GM18519 (cell line): ENCODE data around the gene NKRF.

Source experiments
- ATAC-seq: cut with Tn5 transposase; IDR thresholded peaks from one replicate; pipeline ENCODE4 v1.9.1; 2021; ENCODE audit warnings: mild to moderate bottlenecking, moderate library complexity; ENCODE audit not compliant: unreplicated experiment, low FRiP score

NKRF gene

DNA sequence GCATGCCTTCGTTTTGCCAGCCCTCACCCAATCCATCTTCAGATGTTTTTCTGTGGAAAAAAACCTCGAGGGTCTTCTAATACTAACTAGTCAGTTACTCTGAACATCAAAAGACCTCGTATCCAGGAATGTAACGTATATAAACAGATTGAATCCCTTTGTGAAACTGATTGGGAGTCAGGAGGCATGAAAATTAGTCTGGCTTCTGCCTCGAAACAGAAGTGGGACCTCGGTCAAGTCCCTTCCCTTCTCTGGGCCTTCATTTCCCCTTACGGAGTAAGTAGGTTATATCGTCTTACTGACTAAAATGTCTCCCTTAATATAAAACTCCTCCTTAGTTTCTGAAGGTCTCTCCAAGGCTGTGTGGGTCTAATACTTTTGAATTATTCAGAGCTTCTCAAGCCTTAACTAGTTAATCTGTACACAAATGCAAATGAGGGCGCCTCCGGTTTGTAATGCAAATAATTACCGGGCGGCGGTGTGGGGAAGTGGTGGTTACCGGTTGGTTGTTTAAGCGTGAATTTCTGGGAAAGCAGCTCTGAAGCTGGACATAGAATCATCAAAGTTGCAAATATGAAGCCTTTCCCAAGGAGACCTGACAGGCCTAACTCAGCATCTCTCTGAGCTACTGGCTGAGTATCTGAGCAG is 11.4 kb upstream of the NKRF start:
- no peak for ATAC-seq

DNA sequence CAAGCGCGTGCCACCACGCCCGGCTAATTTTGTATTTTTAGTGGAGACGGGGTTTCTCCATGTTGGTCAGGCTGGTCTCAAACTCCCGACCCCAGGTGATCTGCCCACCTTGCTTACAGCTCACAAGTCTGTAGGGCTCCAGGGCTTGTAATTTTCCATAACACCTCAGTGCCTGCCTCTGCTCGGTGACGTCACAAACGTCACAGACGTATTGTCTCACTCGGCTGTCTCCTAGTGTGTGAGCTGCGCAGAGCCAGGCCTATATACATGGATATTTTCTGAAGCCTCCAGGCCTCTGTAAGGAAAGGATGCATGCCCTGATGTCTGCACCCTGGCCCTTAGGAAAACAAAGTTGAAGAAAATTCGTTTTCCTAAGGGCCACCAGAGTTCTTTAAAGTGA is 8.6 kb upstream of the NKRF start:
- ATAC-seq = no peak

GRCh38 chrX:119607018-119607389 is 780 bp upstream of the NKRF start:
- no peak for ATAC-seq

GRCh38 chrX:119605464-119606279 is 552 bp downstream of the NKRF start:
- ATAC-seq = no peak

GRCh38 chrX:119604766-119605463 is 1.3 kb downstream of the NKRF start:
- no peak for ATAC-seq

GRCh38 chrX:119602701-119603255 is 3.4 kb downstream of the NKRF start:
- ATAC-seq = no peak

GRCh38 chrX:119589810-119590209 is 16.4 kb downstream of the NKRF start:
- ATAC-seq = no peak

GRCh38 chrX:119583431-119584059 is 22.7 kb downstream of the NKRF start:
- ATAC-seq = no peak

GRCh38 chrX:119579414-119579813 is 26.8 kb downstream of the NKRF start:
- no peak for ATAC-seq

DNA sequence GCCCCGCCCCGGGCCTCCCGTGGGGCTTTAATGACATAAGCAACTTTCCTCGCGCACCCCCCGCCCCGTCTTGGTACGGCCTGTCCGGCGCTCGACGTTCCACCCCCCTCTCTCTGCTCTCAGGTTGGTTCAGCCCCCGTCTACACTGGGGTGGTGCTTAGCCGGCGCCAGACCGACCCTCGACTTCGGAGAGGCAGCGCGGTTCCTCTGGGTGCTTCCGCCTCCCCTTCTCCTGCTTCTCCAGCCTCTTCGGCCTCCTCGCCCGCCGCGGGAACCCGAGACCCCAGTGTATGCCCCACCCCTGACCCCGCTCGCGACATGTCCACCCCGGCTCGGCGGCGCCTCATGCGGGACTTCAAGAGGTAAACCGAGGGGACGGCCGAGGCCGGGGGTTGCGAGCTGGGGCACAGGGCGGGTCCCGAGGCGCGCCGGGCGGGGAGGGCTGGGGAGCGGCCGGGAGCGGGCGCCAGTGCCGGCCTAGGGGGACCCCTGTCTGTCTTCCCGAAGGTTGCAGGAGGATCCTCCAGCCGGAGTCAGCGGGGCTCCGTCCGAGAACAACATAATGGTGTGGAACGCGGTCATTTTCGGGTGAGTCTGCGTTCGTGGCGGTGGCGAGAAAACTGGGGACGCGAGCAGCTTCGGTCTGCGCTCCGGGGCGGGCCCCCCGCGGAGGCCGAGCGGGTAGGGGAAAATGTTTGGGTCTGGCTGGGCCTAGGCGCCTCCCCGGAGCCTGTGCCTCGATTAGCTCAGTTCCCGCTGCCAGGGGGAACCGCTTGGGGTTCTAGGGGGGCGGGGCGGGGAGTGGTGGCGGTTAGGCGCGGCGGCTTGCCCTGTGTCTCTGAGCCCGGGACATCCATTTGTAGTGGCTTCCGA is 31.6 kb downstream of the NKRF start, which contains the start of gene UBE2A:
Gene UBE2A (plus strand): TSS at position 170 of the 873 bp plus-strand sequence. CDS start 149 bp downstream, at position 319.
- peak; percentile 46 for ATAC-seq

DNA sequence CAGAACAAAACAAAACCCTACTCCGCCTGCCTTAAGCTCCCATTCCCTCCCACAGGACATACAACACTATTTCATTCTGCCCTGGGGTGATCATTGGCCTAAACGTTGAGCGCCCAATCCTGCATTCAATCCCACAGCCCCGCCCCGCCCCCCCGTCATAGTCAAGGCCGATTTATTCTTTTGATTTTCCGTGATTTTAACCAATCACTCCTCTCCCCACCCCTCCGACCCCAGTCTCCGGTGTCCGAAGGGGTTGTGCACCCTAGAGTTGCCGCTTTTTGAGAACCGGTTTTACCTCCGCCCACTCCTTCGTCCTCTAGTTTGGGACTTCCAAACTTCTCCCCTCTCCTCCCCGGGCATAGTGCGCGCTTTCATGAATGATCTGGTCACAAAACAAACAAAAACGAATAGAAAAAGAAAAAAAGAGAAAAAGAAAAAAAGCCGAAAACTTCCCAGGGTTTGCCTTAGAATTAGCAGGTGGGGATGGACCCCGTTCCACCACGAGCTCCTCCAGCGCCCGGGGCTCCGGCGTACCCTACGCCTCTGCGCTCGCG is 32.3 kb downstream of the NKRF start:
- no peak for ATAC-seq

- no peak for ATAC-seq
These were observed 33.0 kb downstream of the NKRF start for GRCh38 chrX:119573222-119573621.

DNA sequence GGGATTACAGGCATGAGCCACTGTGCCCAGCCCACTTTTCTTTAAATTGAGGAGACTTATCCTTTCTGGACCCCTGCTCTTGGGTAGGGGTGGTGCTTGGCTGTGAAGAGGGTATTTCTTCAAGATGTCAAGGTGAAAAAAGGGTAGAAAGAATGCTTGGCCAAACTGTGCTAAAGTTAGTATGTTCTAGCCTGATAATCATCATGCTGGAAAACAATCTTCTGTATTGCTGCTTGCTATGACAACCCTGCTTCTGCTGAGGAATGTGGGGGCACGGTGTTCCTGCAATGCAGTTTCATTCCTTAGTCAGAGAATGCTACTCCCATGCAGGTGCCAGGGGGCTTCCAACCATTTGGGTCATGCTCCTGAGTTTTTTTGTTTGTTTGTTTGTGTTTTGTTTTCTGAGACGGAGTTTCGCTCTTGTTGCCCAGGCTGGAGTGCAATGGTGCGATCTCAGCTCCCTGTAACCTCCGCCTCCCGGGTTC is 35.8 kb downstream of the NKRF start:
- no peak for ATAC-seq

GRCh38 chrX:119565107-119565663 is 41.0 kb downstream of the NKRF start, which contains the start of gene STEEP1:
STEEP1 (minus strand) TSS chrX:119565409; CDS start chrX:119565355, 54 bp downstream.
- peak; percentile 73 for ATAC-seq

- ATAC-seq = no peak
These were observed 53.7 kb downstream of the NKRF start for GRCh38 chrX:119552508-119552907.

DNA sequence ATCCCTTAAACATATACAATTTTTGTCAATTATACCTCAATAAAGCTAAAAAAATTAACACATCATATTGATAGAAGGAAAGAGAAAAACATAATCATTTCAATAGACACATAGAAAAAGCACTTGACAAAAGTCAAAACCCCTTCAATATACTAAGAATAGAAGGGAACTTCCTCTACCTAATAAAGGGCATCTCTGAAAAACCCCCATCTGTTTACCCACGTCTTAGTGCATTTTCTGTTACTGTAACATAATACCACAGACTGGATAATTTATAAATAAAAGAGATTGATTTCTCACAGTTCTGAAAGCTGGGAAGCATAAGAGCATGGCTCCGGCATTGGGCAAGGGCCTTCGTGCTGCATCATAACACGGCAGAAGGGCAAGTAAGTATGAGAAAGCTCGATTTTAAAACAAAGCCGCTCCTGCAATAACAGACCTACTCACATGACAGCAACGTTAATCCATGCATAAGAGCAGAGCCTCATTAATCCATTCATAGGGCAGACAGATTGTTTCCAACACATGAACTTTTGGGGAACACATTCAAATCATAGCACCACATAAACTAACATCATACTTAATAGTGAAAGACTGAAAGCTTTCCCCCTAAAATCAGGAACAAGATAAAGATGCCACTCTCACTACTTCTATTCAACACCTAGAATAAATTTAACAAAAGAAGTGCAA is 56.8 kb downstream of the NKRF start:
- ATAC-seq = no peak

- no peak for ATAC-seq
These were observed 65.0 kb downstream of the NKRF start for GRCh38 chrX:119541188-119541587.

DNA sequence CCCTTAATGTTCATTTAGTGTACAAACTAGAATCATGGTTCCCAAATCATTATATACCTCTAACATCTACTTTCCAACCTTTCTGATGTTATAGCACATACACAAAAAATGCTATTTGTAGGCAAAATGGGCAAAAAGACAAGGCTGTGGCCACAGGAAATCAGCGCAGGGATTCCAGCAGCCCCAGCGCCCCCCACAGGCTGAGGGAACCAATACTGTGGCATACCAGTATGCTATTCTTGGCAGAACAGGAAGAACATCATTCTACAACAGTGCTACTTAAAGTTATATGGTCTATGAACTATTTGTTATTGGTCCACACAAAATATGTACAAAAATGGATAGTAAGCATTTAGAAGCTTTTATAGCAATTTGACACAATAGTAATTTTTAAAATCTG is 66.4 kb downstream of the NKRF start:
- no peak for ATAC-seq
